ENCODE data around the gene GH2.

GRCh38 chr17:63833741-63834373 is 47.9 kb downstream of the GH2 start:
- TF ChIP-seq, protein P1, sequence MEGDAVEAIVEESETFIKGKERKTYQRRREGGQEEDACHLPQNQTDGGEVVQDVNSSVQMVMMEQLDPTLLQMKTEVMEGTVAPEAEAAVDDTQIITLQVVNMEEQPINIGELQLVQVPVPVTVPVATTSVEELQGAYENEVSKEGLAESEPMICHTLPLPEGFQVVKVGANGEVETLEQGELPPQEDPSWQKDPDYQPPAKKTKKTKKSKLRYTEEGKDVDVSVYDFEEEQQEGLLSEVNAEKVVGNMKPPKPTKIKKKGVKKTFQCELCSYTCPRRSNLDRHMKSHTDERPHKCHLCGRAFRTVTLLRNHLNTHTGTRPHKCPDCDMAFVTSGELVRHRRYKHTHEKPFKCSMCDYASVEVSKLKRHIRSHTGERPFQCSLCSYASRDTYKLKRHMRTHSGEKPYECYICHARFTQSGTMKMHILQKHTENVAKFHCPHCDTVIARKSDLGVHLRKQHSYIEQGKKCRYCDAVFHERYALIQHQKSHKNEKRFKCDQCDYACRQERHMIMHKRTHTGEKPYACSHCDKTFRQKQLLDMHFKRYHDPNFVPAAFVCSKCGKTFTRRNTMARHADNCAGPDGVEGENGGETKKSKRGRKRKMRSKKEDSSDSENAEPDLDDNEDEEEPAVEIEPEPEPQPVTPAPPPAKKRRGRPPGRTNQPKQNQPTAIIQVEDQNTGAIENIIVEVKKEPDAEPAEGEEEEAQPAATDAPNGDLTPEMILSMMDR (IDR thresholded peaks at IDR 0.05; ENCODE audit: low read length) = no peak
- TF ChIP-seq EZH2 (IDR thresholded peaks at IDR 0.05; ENCODE audit: borderline replicate concordance, low read length) = no peak

Data from OCI-LY1 (cell line).